NCI-H345 (cell line): ENCODE measurements around the gene UMODL1.
A peak's percentile ranks its signal among the peaks of the same experiment; 100 is the strongest.

Experiments used
- DNase-seq: peaks from one replicate; lab custom pipeline; 2025; lab: John Stamatoyannopoulos, UW

Gene UMODL1

GRCh38 chr21:42071146-42071737 is at the start of gene UMODL1:
Gene UMODL1 (plus strand): TSS chr21:42071317. CDS start chr21:42071317, 0 bp downstream.
- DNase-seq = peak; percentile 15

- peak; percentile 91 for DNase-seq
Measured at GRCh38 chr21:42021371-42022090, 49.6 kb upstream of the UMODL1 start.

- DNase-seq = no peak
Measured at GRCh38 chr21:42022091-42022430, 49.1 kb upstream of the UMODL1 start.

- DNase-seq = no peak
Measured at GRCh38 chr21:42022906-42023305, 48.2 kb upstream of the UMODL1 start.

- no peak for DNase-seq
Measured at GRCh38 chr21:42025376-42026081, 45.6 kb upstream of the UMODL1 start.

DNA sequence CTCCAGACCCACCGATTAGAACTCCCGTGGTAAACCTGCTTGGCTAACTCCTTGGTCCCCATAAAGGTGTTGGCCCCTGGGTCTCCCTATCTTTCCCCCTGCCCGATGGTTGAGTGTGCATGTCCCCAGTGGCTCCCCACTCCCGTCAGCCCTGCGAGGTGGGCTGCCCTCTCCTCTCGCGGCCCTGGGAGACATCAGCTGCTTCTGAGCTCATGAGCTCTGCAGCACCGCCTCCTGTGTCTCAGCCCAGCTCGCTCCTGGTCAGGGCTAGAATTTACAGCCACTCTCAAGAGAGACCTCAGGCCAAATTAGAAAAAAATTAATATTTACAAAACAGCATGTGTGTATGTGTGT is 45.1 kb upstream of the UMODL1 start:
- DNase-seq = no peak

DNA sequence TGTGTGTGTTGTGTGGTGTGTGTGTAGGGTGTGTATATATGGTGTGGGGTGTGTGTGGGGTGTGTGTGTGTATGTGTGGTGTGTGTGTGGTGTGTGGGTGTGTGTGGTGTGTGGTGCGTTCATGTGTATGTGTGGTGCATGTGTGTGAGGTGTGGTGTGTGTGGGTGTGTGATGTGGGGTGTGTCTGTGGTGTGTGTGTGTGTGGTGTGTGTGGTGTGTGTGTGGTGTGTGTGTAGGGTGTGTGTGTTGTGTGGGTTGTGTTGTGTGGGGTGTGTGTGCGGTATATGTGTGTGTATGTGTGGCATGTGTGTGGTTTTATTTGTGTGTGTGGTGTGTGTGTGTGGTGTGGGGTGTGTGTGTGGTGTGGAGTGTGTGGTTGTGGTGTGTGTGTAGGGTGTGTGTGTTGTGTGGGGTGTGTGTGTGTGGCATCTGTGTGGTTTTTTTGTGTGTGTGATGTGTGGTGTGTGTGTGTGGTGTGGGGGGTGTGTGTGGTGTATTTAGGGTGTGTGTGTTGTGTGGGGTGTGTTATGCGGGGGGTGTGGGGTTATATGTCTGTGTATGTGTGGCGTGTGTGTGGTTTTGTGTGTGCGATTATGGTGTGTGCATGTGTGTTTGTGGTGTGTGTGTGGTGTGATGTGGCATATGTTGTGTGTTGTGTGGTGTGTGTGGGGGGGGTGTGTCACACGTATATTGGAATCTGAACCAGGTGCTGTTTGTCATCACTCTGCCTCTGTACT is 43.9 kb upstream of the UMODL1 start:
- DNase-seq = no peak

- DNase-seq = no peak
Measured at GRCh38 chr21:42027822-42028765, 43.0 kb upstream of the UMODL1 start.

- no peak for DNase-seq
Measured at GRCh38 chr21:42028766-42029425, 42.2 kb upstream of the UMODL1 start.

GRCh38 chr21:42030311-42030710 is 40.8 kb upstream of the UMODL1 start:
- no peak for DNase-seq

DNA sequence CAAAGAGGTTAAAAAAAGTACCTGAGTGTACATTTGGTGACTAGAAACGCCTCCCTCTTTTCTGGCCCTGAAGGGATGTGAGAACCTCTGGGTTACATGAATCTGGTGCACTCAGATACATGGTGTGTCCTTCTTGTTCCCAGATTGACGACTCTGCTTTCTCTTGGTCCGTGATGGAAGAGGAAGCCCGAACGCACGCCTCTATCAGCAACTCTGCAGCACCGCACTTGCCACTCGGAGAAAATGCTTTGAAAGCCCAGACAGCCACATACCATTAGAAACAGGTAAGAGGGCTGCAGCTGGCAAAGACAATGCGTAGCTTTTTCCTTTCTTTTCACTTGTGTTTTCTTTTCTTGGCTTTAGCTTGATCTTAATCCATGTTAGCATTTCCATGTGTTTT is 39.9 kb upstream of the UMODL1 start:
- no peak for DNase-seq

GRCh38 chr21:42031816-42032215 is 39.3 kb upstream of the UMODL1 start:
- DNase-seq = peak; percentile 49

GRCh38 chr21:42032266-42032665 is 38.9 kb upstream of the UMODL1 start:
- DNase-seq = no peak

DNA sequence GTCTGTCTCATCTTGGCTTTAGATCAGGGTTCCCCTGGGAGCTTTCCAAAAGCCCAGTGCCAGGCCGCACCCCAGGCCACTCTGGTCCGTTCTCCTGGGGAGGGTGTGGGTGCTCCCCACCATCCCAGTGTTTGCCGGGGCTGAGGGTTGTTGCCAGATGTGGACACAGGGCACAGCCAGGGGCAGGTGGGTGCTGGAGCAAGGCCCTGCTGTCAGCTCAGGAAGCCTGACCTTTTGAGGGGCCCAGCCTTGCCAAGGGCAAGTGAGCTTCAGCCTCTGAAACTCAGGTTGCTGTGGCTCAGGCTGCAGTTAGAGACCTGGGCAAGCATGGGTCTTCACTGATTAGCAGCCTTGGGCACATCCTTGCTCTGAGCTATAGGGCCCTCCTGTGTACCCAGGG is 38.1 kb upstream of the UMODL1 start:
- DNase-seq = no peak

- no peak for DNase-seq
Measured at GRCh38 chr21:42036313-42036712, 34.8 kb upstream of the UMODL1 start.

GRCh38 chr21:42037516-42037915 is 33.6 kb upstream of the UMODL1 start:
- no peak for DNase-seq

GRCh38 chr21:42037943-42038342 is 33.2 kb upstream of the UMODL1 start:
- no peak for DNase-seq

GRCh38 chr21:42038393-42038792 is 32.7 kb upstream of the UMODL1 start:
- DNase-seq = no peak

DNA sequence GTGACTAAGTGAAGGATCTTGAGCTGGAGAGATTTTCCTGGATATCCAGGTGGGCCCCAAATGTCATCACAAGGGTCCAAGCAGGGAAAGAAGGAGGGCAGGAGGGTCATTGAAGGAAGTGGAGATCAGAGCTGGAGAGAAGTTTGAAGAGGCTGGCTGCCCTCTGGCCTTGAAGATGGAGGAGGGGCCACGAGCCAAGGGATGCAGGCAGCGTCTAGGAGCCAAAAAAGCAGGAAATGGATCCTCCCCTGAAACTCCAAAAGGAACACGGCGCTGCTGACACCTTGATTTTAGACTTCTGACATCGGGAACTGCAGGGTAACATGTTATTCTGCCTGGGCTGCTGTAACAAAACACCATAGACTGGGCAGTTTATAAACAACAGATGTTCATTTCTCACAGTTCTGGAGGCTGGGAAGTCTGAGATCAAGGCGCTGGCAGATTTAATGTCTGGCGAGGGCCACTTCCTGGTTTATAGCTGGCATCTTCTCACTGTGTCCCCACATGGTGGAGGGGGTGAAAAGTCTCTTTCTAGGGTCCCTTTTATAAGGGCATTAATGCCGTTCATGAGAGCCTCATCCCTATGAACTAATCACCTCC is 32.2 kb upstream of the UMODL1 start:
- DNase-seq = no peak

DNA sequence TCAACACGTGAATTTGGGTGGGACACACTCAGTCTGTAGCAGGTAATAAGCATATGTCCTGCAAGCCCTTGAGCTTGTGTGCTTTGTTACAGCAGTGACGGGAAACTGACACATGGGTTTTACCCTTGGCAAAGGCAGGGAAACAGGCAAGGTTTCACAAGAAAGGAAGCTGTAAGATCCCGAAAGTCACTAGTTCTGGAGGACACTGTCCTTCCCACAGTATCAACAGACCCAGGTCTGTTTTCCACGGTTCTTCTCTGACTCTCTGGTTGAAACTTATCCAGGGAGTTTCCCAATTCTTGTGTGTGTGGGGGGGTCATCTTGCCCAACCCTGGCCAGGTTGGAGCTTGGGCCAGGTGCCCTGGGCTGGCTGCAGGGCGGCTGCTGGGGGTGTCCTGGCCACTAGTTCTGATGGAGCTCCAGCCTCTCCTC is 31.6 kb upstream of the UMODL1 start:
- DNase-seq = no peak

DNA sequence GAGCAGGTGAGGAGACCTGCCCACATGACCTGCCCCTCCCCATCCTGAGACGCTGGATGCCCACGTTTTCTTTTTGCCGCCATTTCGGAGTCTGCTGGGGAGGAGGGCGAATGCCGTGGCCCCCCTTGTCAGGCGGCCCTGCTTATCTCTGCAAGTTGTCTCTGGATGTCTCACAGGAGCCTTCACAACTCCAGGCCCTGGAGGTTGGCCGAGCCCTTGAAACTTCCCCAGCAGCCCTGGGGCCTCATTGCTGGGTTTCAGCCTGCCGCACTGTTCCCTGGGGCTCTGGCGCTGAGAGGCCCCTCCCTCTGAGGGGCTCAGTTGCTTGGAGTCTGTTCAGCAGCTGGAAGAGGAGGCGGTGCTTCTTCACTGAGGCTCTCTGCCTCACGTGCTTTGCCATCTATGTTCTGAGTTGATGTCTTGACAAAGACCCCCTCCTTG is 31.2 kb upstream of the UMODL1 start:
- DNase-seq = no peak
